ENCODE measurements around the gene NLRP8.
"Not testable (repeated sequence)": the region's sequence is repeated elsewhere in the genome, so short reads cannot be mapped to it uniquely, and the experiment has no call there.

The NLRP8 gene

DNA sequence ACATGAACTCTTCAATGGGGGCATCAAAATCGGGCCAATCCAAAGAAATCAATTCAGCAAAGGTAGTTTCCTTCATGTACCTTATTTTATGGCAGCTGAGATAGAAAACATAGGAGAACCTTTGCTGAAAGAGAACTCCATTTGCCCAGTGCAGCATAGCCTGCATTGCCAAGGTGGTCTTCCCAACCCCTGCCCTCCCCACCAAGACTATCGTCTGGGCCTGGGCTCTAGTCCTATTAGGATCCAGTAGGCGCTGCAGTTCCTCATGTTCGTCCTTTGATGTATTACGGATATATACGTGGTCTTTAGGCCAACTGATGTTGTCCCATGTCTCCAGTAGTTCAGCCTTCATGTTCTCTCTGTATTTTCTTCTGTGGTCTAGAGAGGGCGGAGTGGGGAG, 34.7 kb upstream of the NLRP8 start:
- no peak for DNase-seq (ENCODE audit: low spot score)
- TF ChIP-seq, protein P1, sequence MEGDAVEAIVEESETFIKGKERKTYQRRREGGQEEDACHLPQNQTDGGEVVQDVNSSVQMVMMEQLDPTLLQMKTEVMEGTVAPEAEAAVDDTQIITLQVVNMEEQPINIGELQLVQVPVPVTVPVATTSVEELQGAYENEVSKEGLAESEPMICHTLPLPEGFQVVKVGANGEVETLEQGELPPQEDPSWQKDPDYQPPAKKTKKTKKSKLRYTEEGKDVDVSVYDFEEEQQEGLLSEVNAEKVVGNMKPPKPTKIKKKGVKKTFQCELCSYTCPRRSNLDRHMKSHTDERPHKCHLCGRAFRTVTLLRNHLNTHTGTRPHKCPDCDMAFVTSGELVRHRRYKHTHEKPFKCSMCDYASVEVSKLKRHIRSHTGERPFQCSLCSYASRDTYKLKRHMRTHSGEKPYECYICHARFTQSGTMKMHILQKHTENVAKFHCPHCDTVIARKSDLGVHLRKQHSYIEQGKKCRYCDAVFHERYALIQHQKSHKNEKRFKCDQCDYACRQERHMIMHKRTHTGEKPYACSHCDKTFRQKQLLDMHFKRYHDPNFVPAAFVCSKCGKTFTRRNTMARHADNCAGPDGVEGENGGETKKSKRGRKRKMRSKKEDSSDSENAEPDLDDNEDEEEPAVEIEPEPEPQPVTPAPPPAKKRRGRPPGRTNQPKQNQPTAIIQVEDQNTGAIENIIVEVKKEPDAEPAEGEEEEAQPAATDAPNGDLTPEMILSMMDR (IDR thresholded peaks at IDR 0.05) = no peak
- Histone ChIP-seq H3K4me3 (no peak overlapping the region), H3K27ac (no peak overlapping the region)

- TF ChIP-seq, protein P1 (IDR thresholded peaks at IDR 0.05) = no peak
- DNase-seq (ENCODE audit: low spot score) = no peak
- no peak overlapping the region for H3K27ac ChIP-seq
- H3K4me3 ChIP-seq = no peak overlapping the region
These were observed 33.9 kb upstream of the NLRP8 start for GRCh38 chr19:55913643-55914268.

GRCh38 chr19:55923556-55923955, 24.1 kb upstream of the NLRP8 start:
- TF ChIP-seq, protein P1 (IDR thresholded peaks at IDR 0.05) = no peak
- DNase-seq (ENCODE audit: low spot score) = no peak
- Histone ChIP-seq H3K27ac (no peak overlapping the region), H3K4me3 (no peak overlapping the region)

GRCh38 chr19:55927991-55928390, 19.6 kb upstream of the NLRP8 start:
- TF ChIP-seq, protein P1 (IDR thresholded peaks at IDR 0.05) = no peak
- Histone ChIP-seq H3K27ac (no peak overlapping the region), H3K4me3 (no peak overlapping the region)
- DNase-seq (ENCODE audit: low spot score) = no peak

- not testable (repeated sequence) for H3K27ac ChIP-seq; DNase-seq (ENCODE audit: low spot score); H3K4me3 ChIP-seq
These were observed 18.4 kb upstream of the NLRP8 start for GRCh38 chr19:55929258-55929657.

GRCh38 chr19:55930996-55931515, 16.6 kb upstream of the NLRP8 start:
- Histone ChIP-seq H3K27ac (no peak overlapping the region), H3K4me3 (no peak overlapping the region)
- DNase-seq (ENCODE audit: low spot score) = no peak
- TF ChIP-seq, protein P1 (IDR thresholded peaks at IDR 0.05) = no peak

DNA sequence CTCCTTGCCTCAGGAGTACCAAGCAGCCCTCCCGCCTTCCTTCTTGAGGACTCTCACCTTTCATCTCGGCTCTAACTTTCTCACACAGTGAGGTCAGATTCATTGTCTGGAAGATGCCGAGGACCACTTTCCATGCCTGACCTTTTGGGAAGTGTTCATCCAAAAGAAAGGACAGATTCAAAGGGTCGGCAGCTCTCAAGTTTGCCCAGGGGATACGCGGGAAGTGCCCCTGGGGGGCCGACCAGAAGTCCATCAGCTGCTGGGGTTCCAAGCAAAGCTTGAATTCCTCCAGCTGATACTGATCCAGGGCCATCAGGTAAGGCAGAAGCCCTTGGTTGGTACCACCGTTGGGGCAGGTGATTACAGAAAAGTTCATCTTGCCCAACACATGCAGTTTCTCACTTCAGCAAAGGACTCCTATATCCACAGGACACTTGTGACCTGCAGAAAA, 15.7 kb upstream of the NLRP8 start, which contains the start of gene NLRP13:
Gene NLRP13, minus strand, starts transcription at position 401 of the 451 bp plus-strand sequence. Its CDS starts 25 bp downstream, at position 376.
- Histone ChIP-seq H3K4me3 (no peak within 1 kb of the TSS), H3K27ac (no peak within 1 kb of the TSS)
- TF ChIP-seq, protein P1 (IDR thresholded peaks at IDR 0.05) = no peak
- DNase-seq (ENCODE audit: low spot score) = no peak

All from coronary artery (tissue), 2 donors.